Testis (tissue), 2 donors: Measurements from ENCODE around the gene CLEC11A.
"Not testable (repeated sequence)": the region's sequence is repeated elsewhere in the genome, so short reads cannot be mapped to it uniquely, and the experiment has no call there.

Source experiments
- POLR2A ChIP-seq: fragments of 450-650 bp; IDR thresholded peaks from one replicate; pipeline ENCODE4 v1.6.1; 2017; ENCODE audit warnings: antibody characterized with exemption, mild to moderate bottlenecking, moderate library complexity
- TF ChIP-seq, protein P1 (sequence below), 3 experiments: fragments of 450-650 bp in 2 of 3; fragments of 200-600 bp in 1 of 3; sonication (generic) in 1 of 3; IDR thresholded peaks; one replicate each; pipeline ENCODE4 v1.5.1; 2016 to 2019; ENCODE audit warnings: antibody characterized with exemption in 3 of 3, mild to moderate bottlenecking in 2 of 3, moderate library complexity in 1 of 3

DNA sequence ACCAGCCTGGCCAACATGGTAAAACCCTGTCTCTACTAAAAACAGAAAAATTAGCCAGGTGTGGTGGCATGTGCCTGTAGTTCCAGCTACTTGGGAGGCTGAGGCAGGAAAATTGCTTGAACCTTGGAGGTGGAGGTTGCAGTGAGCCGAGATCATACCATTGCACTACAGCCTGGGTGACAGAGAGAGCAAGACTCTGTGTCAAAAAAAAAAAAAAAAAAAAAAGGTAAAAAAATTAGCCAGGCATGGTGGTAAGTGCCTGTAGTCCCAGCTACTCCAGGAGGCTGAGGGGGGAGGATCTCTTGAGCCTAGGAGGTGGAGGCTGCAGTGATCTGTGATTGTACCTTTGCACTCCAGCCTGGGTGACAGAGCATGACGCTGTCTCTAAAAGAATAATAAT, 47.0 kb downstream of the CLEC11A start, which contains the start of gene GPR32:
- TF ChIP-seq, protein P1, sequence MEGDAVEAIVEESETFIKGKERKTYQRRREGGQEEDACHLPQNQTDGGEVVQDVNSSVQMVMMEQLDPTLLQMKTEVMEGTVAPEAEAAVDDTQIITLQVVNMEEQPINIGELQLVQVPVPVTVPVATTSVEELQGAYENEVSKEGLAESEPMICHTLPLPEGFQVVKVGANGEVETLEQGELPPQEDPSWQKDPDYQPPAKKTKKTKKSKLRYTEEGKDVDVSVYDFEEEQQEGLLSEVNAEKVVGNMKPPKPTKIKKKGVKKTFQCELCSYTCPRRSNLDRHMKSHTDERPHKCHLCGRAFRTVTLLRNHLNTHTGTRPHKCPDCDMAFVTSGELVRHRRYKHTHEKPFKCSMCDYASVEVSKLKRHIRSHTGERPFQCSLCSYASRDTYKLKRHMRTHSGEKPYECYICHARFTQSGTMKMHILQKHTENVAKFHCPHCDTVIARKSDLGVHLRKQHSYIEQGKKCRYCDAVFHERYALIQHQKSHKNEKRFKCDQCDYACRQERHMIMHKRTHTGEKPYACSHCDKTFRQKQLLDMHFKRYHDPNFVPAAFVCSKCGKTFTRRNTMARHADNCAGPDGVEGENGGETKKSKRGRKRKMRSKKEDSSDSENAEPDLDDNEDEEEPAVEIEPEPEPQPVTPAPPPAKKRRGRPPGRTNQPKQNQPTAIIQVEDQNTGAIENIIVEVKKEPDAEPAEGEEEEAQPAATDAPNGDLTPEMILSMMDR (IDR thresholded peaks at IDR 0.05), result not testable (repeated sequence)
- TF ChIP-seq POLR2A, result not testable (repeated sequence)
